ENCODE results near the gene POU6F2. TPM values are rescaled to one million over a fixed set of nuclear protein-coding genes. Genes with fewer than 3 reads are reported as not detected.

The POU6F2 gene
- total RNA-seq, 4 donors from 2014 or later, result not detected

GRCh38 chr7:39133088-39133487, 155.4 kb downstream of the POU6F2 start:
- TF ChIP-seq POLR2A (IDR thresholded peaks at IDR 0.05) (no peak), CTCF (IDR thresholded peaks at IDR 0.05) (no peak)
- no peak for DNase-seq (ENCODE audit: low spot score in 2 of 2)
- 41% methylated on average over 4 of the region's 4 CpGs for WGBS
- no peaks in the 10 kb centered on the region for H3K36me3 ChIP-seq
- no peaks in the 10 kb centered on the region for H3K9me3 ChIP-seq
- no peak overlapping the region for H3K4me3 ChIP-seq
- peaks cover 7% of the 10 kb centered on the region for H3K27me3 ChIP-seq
- no peak overlapping the region for H3K27ac ChIP-seq
- no peaks in the 10 kb centered on the region for H3K4me1 ChIP-seq

- H3K36me3 ChIP-seq, result no peaks in the 10 kb centered on the region
- H3K4me1 ChIP-seq, result no peaks in the 10 kb centered on the region
- WGBS, result 88% methylated on average over 1 of the region's 1 CpG
- H3K4me3 ChIP-seq, result no peak overlapping the region
- no peaks in the 10 kb centered on the region for H3K9me3 ChIP-seq
- no peak for DNase-seq (ENCODE audit: low spot score in 2 of 2)
- no peak for TF ChIP-seq POLR2A (IDR thresholded peaks at IDR 0.05)
- no peak for TF ChIP-seq CTCF (IDR thresholded peaks at IDR 0.05)
- TF ChIP-seq POLR2AphosphoS5 (IDR thresholded peaks at IDR 0.05), result no peak
- no peak for TF ChIP-seq EP300 (IDR thresholded peaks at IDR 0.05)
- H3K27ac ChIP-seq, result no peak overlapping the region
- H3K27me3 ChIP-seq, result peaks cover 7% of the 10 kb centered on the region
These were observed 159.8 kb downstream of the POU6F2 start for GRCh38 chr7:39137480-39137879.

- no peaks in the 10 kb centered on the region for H3K27me3 ChIP-seq
- no peak for DNase-seq (ENCODE audit: low spot score in 2 of 2)
- no peaks in the 10 kb centered on the region for H3K9me3 ChIP-seq
- TF ChIP-seq POLR2A (IDR thresholded peaks at IDR 0.05) (no peak), POLR2AphosphoS5 (IDR thresholded peaks at IDR 0.05) (no peak)
- no peak overlapping the region for H3K27ac ChIP-seq
- H3K4me3 ChIP-seq, result no peak overlapping the region
- 88% methylated on average over 1 of the region's 1 CpG for WGBS
- no peaks in the 10 kb centered on the region for H3K4me1 ChIP-seq
- no peaks in the 10 kb centered on the region for H3K36me3 ChIP-seq
These were observed 165.0 kb downstream of the POU6F2 start for GRCh38 chr7:39142750-39143149.

- Histone ChIP-seq H3K9me3 (no peaks in the 10 kb centered on the region), H3K4me3 (no peak overlapping the region)
- TF ChIP-seq POLR2A (IDR thresholded peaks at IDR 0.05), result no peak
- no peak for TF ChIP-seq POLR2AphosphoS5 (IDR thresholded peaks at IDR 0.05)
- no peak for TF ChIP-seq EP300 (IDR thresholded peaks at IDR 0.05)
- no peak for TF ChIP-seq CTCF (IDR thresholded peaks at IDR 0.05)
These were observed 166.7 kb downstream of the POU6F2 start for GRCh38 chr7:39144420-39144819.

GRCh38 chr7:39145283-39145682, 167.6 kb downstream of the POU6F2 start:
- Histone ChIP-seq H3K36me3 (no peaks in the 10 kb centered on the region), H3K9me3 (no peaks in the 10 kb centered on the region), H3K4me1 (no peaks in the 10 kb centered on the region), H3K27me3 (no peaks in the 10 kb centered on the region), H3K27ac (no peak overlapping the region), H3K4me3 (no peak overlapping the region)
- 81% methylated on average over 3 of the region's 3 CpGs for WGBS
- TF ChIP-seq POLR2AphosphoS5 (IDR thresholded peaks at IDR 0.05), result no peak
- no peak for TF ChIP-seq CTCF (IDR thresholded peaks at IDR 0.05)
- TF ChIP-seq POLR2A (IDR thresholded peaks at IDR 0.05), result no peak
- no peak for TF ChIP-seq EP300 (IDR thresholded peaks at IDR 0.05)
- DNase-seq (ENCODE audit: low spot score in 2 of 2), result no peak

More at GRCh38 chr7:39144420-39144819, 166.7 kb downstream of the POU6F2 start:
- DNase-seq (ENCODE audit: low spot score in 2 of 2), result no peak
- H3K36me3 ChIP-seq, result no peaks in the 10 kb centered on the region
- H3K4me1 ChIP-seq, result no peaks in the 10 kb centered on the region
- no peak overlapping the region for H3K27ac ChIP-seq
- no peaks in the 10 kb centered on the region for H3K27me3 ChIP-seq
- 79% methylated on average over 1 of the region's 1 CpG for WGBS

- H3K27me3 ChIP-seq, result no peaks in the 10 kb centered on the region
- H3K4me3 ChIP-seq, result no peak overlapping the region
- no peak for DNase-seq (ENCODE audit: low spot score in 2 of 2)
- no peaks in the 10 kb centered on the region for H3K9me3 ChIP-seq
- H3K36me3 ChIP-seq, result no peaks in the 10 kb centered on the region
- H3K4me1 ChIP-seq, result no peaks in the 10 kb centered on the region
- H3K27ac ChIP-seq, result no peak overlapping the region
- TF ChIP-seq POLR2AphosphoS5 (IDR thresholded peaks at IDR 0.05) (no peak), EP300 (IDR thresholded peaks at IDR 0.05) (no peak), CTCF (IDR thresholded peaks at IDR 0.05) (no peak), POLR2A (IDR thresholded peaks at IDR 0.05) (no peak)
These were observed 168.2 kb downstream of the POU6F2 start for GRCh38 chr7:39145935-39146334.

Data from suprapubic skin (tissue), 4 donors.